Measurements from ENCODE around the gene PVRIG. TPM values are rescaled to one million over a fixed set of nuclear protein-coding genes. Genes with fewer than 3 reads are reported as not detected.

Gene PVRIG
- total and polyA plus RNA-seq, 2 donors (not counting 1 experiment from before 2014, with no cell fraction given), result 16.2 to 51.2 TPM

GRCh38 chr7:100209493-100209892 lies 10.3 kb upstream of the PVRIG start:
- Histone ChIP-seq H4K20me1 (ENCODE audit: control insufficient read depth, insufficient read depth, low read length, poor library complexity, severe bottlenecking) (no peaks in the 10 kb centered on the region), H2AFZ (ENCODE audit: insufficient read depth, low read depth, low read length, poor library complexity, severe bottlenecking) (no peak overlapping the region), H3K27me3 (replicated peaks in 1 of 4; ENCODE audit: control extremely low read depth in 1 of 4, control insufficient read depth in 3 of 4, insufficient read depth in 4 of 4, low read length in 3 of 4) (no peaks in the 10 kb centered on the region), H3K4me2 (replicated peaks; ENCODE audit: low read depth, low read length, poor library complexity, severe bottlenecking) (peak overlapping the region; percentile 45), H3K4me1 (ENCODE audit: control insufficient read depth in 2 of 2, insufficient read depth in 2 of 2, low read length in 2 of 2) (peaks cover 46 to 56% of the 10 kb centered on the region in 2 donors), H3K79me2 (ENCODE audit: control insufficient read depth, insufficient read depth, low read length) (peaks cover 7% of the 10 kb centered on the region), H3K9ac (ENCODE audit: low read length) (no peak overlapping the region), H3K9me3 (ENCODE audit: control extremely low read depth in 1 of 3, control insufficient read depth in 2 of 3, insufficient read depth in 1 of 3, low read length in 2 of 3) (no peaks in the 10 kb centered on the region), H3K36me3 (replicated peaks in 1 of 2; ENCODE audit: control extremely low read depth in 1 of 2, control insufficient read depth in 1 of 2, extremely low read depth in 1 of 2, insufficient read depth in 2 of 2, low read length in 1 of 2) (no peaks in the 10 kb centered on the region), H3K4me3 (ENCODE audit: control extremely low read depth in 1 of 5, extremely low read depth in 1 of 5, insufficient read depth in 1 of 5, low read depth in 2 of 5, low read length in 4 of 5) (no peak overlapping the region), H3K27ac (ENCODE audit: low read length in 2 of 2) (no peak overlapping the region)
- WGBS (ENCODE audit: insufficient coverage), result 89% methylated on average over 6 of the region's 6 CpGs
- Mint-ChIP-seq H3K27ac (peak overlapping the region; percentile 85), H3K4me1 (peaks cover 66% of the 10 kb centered on the region), H3K27me3 (no peaks in the 10 kb centered on the region), H3K9me3 (ENCODE audit: insufficient read depth) (no peaks in the 10 kb centered on the region), H3K4me3 (peak overlapping the region; percentile 46)
- DNase-seq, result no peak
- no peak for ATAC-seq (ENCODE audit: low read depth)
- no peak for TF ChIP-seq EZH2 (IDR thresholded peaks at IDR 0.05; ENCODE audit: borderline replicate concordance, insufficient read depth, low read depth, low read length, poor library complexity, severe bottlenecking)
- TF ChIP-seq, protein P1, sequence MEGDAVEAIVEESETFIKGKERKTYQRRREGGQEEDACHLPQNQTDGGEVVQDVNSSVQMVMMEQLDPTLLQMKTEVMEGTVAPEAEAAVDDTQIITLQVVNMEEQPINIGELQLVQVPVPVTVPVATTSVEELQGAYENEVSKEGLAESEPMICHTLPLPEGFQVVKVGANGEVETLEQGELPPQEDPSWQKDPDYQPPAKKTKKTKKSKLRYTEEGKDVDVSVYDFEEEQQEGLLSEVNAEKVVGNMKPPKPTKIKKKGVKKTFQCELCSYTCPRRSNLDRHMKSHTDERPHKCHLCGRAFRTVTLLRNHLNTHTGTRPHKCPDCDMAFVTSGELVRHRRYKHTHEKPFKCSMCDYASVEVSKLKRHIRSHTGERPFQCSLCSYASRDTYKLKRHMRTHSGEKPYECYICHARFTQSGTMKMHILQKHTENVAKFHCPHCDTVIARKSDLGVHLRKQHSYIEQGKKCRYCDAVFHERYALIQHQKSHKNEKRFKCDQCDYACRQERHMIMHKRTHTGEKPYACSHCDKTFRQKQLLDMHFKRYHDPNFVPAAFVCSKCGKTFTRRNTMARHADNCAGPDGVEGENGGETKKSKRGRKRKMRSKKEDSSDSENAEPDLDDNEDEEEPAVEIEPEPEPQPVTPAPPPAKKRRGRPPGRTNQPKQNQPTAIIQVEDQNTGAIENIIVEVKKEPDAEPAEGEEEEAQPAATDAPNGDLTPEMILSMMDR (IDR thresholded peaks at IDR 0.05), result no peak
- ChIA-PET POLR2A (interaction anchor here (0.5 to 2.6 kb wide), 4 partner anchors 13 to 61 kb away, joined by 3 to 13 read pairs (median 4); partner anchors contain the start of gene LAMTOR4), CTCF (interaction anchor here (0.6 to 6.5 kb wide), 8 partner anchors 9 to 77 kb away, joined by 3 to 56 read pairs (median 4); no protein-coding TSS in a partner anchor)
- intact Hi-C loops (cut with micrococcal nuclease), result no loop called here

GRCh38 chr7:100210805-100211204 lies 8.9 kb upstream of the PVRIG start:
- peak overlapping the region; percentile 95 for H3K27ac Mint-ChIP-seq
- no peaks in the 10 kb centered on the region for H3K9me3 ChIP-seq (ENCODE audit: control extremely low read depth in 1 of 3, control insufficient read depth in 2 of 3, insufficient read depth in 1 of 3, low read length in 2 of 3)
- peaks cover 54 to 64% of the 10 kb centered on the region in 2 donors for H3K4me1 ChIP-seq (ENCODE audit: control insufficient read depth in 2 of 2, insufficient read depth in 2 of 2, low read length in 2 of 2)
- peak overlapping the region; percentile 43 for H2AFZ ChIP-seq (ENCODE audit: insufficient read depth, low read depth, low read length, poor library complexity, severe bottlenecking)
- peak overlapping the region in 3 of 5 experiments; percentile 3 to 47 (median 35) for H3K4me3 ChIP-seq (ENCODE audit: control extremely low read depth in 1 of 5, extremely low read depth in 1 of 5, insufficient read depth in 1 of 5, low read depth in 2 of 5, low read length in 4 of 5)
- ChIA-PET POLR2A (interaction anchor here (0.6 to 2.6 kb wide), 7 partner anchors 8 to 49 kb away, joined by 3 to 13 read pairs (median 5); no protein-coding TSS in a partner anchor), CTCF (interaction anchor here (0.7 to 6.5 kb wide), 10 partner anchors 10 to 197 kb away, joined by 3 to 56 read pairs (median 5); no protein-coding TSS in a partner anchor)
- peak overlapping the region; percentile 70 to 72 for H3K27ac ChIP-seq (ENCODE audit: low read length in 2 of 2)
- no peaks in the 10 kb centered on the region for H3K27me3 ChIP-seq (replicated peaks in 1 of 4; ENCODE audit: control extremely low read depth in 1 of 4, control insufficient read depth in 3 of 4, insufficient read depth in 4 of 4, low read length in 3 of 4)
- H3K4me3 Mint-ChIP-seq, result peak overlapping the region; percentile 88
- peaks cover 79% of the 10 kb centered on the region for H3K4me1 Mint-ChIP-seq
- H3K4me2 ChIP-seq (replicated peaks; ENCODE audit: low read depth, low read length, poor library complexity, severe bottlenecking), result peak overlapping the region; percentile 78
- WGBS (ENCODE audit: insufficient coverage), result 67% methylated on average over 1 of the region's 5 CpGs
- H3K9me3 Mint-ChIP-seq (ENCODE audit: insufficient read depth), result no peaks in the 10 kb centered on the region
- peak overlapping the region; percentile 54 for H3K9ac ChIP-seq (ENCODE audit: low read length)
- H3K27me3 Mint-ChIP-seq, result no peaks in the 10 kb centered on the region
- DNase-seq, result no peak
- TF ChIP-seq, protein P1 (IDR thresholded peaks at IDR 0.05), result no peak
- intact Hi-C loops (cut with micrococcal nuclease), result loop anchor here (5.0 kb wide), 2 partner anchors 34 to 64 kb away; partner anchors contain the start of genes GPC2, LAMTOR4 and STAG3
- peaks cover 7% of the 10 kb centered on the region for H3K79me2 ChIP-seq (ENCODE audit: control insufficient read depth, insufficient read depth, low read length)
- ATAC-seq (ENCODE audit: low read depth), result no peak
- H3K36me3 ChIP-seq (replicated peaks in 1 of 2; ENCODE audit: control extremely low read depth in 1 of 2, control insufficient read depth in 1 of 2, extremely low read depth in 1 of 2, insufficient read depth in 2 of 2, low read length in 1 of 2), result no peaks in the 10 kb centered on the region
- no peaks in the 10 kb centered on the region for H4K20me1 ChIP-seq (ENCODE audit: control insufficient read depth, insufficient read depth, low read length, poor library complexity, severe bottlenecking)
